Measurements from ENCODE around the gene PTPRG.

DNA sequence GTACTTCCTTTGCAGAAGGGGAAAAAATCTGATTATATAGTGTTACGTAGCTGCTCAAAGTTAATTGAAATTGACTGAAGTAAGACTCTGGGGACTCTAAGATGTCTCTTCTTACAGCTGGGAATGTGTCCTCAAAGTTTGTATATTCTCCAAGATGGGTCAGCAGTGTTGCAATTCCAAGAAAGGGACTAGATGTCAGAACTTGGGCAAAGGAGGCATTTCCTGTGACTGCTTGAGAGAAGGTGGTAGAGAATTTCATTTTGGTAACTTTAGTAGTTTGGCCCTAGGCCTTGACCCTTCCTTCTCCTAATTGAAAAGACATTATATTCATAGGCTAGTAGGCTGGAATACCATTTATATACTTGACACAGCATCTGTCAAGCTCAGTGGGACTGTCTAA, 33.9 kb downstream of the PTPRG start:
- TF ChIP-seq, protein P1, sequence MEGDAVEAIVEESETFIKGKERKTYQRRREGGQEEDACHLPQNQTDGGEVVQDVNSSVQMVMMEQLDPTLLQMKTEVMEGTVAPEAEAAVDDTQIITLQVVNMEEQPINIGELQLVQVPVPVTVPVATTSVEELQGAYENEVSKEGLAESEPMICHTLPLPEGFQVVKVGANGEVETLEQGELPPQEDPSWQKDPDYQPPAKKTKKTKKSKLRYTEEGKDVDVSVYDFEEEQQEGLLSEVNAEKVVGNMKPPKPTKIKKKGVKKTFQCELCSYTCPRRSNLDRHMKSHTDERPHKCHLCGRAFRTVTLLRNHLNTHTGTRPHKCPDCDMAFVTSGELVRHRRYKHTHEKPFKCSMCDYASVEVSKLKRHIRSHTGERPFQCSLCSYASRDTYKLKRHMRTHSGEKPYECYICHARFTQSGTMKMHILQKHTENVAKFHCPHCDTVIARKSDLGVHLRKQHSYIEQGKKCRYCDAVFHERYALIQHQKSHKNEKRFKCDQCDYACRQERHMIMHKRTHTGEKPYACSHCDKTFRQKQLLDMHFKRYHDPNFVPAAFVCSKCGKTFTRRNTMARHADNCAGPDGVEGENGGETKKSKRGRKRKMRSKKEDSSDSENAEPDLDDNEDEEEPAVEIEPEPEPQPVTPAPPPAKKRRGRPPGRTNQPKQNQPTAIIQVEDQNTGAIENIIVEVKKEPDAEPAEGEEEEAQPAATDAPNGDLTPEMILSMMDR (IDR thresholded peaks at IDR 0.05): no peak
- TF ChIP-seq POLR2A (IDR thresholded peaks at IDR 0.05): no peak

Data from body of pancreas (tissue), 4 donors.